Right hindlimb (tissue), 1 donor: ENCODE data around the gene ITGA4.

Source experiments
- DNase-seq: peaks from one replicate; pipeline ENCODE4 v3.0.0-alpha.2; 2018

ITGA4 gene

GRCh38 chr2:181459621-181460021 is 2.4 kb downstream of the ITGA4 start:
- DNase-seq, result no peak

GRCh38 chr2:181461056-181461997 is 4.1 kb downstream of the ITGA4 start:
- DNase-seq, result no peak

GRCh38 chr2:181462033-181462432 is 4.8 kb downstream of the ITGA4 start:
- DNase-seq, result no peak

- no peak for DNase-seq
These were observed 6.4 kb downstream of the ITGA4 start for GRCh38 chr2:181463588-181463987.

GRCh38 chr2:181464966-181465365 is 7.8 kb downstream of the ITGA4 start:
- DNase-seq, result no peak

- DNase-seq, result no peak
These were observed 8.6 kb downstream of the ITGA4 start for GRCh38 chr2:181465676-181466375.

- no peak for DNase-seq
These were observed 9.7 kb downstream of the ITGA4 start for GRCh38 chr2:181466661-181467576.

- no peak for DNase-seq
These were observed 11.0 kb downstream of the ITGA4 start for GRCh38 chr2:181467966-181468707.

GRCh38 chr2:181468811-181469210 is 11.6 kb downstream of the ITGA4 start:
- no peak for DNase-seq

- DNase-seq, result no peak
These were observed 14.0 kb downstream of the ITGA4 start for GRCh38 chr2:181471226-181471625.

GRCh38 chr2:181471783-181472182 is 14.6 kb downstream of the ITGA4 start:
- no peak for DNase-seq

GRCh38 chr2:181472990-181473389 is 15.8 kb downstream of the ITGA4 start:
- no peak for DNase-seq

- no peak for DNase-seq
These were observed 17.2 kb downstream of the ITGA4 start for GRCh38 chr2:181474222-181474881.

- no peak for DNase-seq
These were observed 26.0 kb downstream of the ITGA4 start for GRCh38 chr2:181483211-181483610.

- no peak for DNase-seq
These were observed 26.7 kb downstream of the ITGA4 start for GRCh38 chr2:181483876-181484275.

GRCh38 chr2:181484851-181485637 is 27.9 kb downstream of the ITGA4 start:
- no peak for DNase-seq

- DNase-seq, result no peak
These were observed 28.4 kb downstream of the ITGA4 start for GRCh38 chr2:181485638-181485946.

- no peak for DNase-seq
These were observed 42.0 kb downstream of the ITGA4 start for GRCh38 chr2:181499231-181499630.

GRCh38 chr2:181500201-181500600 is 43.0 kb downstream of the ITGA4 start:
- DNase-seq, result no peak

GRCh38 chr2:181515719-181516118 is 58.5 kb downstream of the ITGA4 start:
- no peak for DNase-seq

- DNase-seq, result no peak
These were observed 59.8 kb downstream of the ITGA4 start for GRCh38 chr2:181516992-181517391.
